Umbilical cord (tissue), 2 donors: ENCODE data around the gene PPM1J. TPM values are rescaled to one million over a fixed set of nuclear protein-coding genes. Genes with fewer than 3 reads are reported as not detected.

Experiments used
- DNase-seq: peaks from one replicate; pipeline ENCODE4 v3.0.0-alpha.2; 2015; ENCODE audit warnings: low spot score
- total RNA-seq: library from RNA; depleted of rRNA; stranded (reverse); fragments of >200 nt; gene quantifications from one replicate; pipeline ENCODE4 v1.2.3, GENCODE V29; 2014; ENCODE audit warnings: low replicate concordance; ENCODE audit not compliant: insufficient read depth

PPM1J gene
- total RNA-seq, 1 donor from 2014 or later = not detected

GRCh38 chr1:112704934-112705627 lies 10.1 kb downstream of the PPM1J start:
- DNase-seq = peak; percentile 98

- no peak for DNase-seq
Observed at GRCh38 chr1:112704391-112704933, 10.7 kb downstream of the PPM1J start.

GRCh38 chr1:112703706-112704105 lies 11.4 kb downstream of the PPM1J start:
- no peak for DNase-seq

- no peak for DNase-seq
Observed at GRCh38 chr1:112702420-112703261, 12.5 kb downstream of the PPM1J start.

GRCh38 chr1:112702067-112702395 lies 13.1 kb downstream of the PPM1J start:
- no peak for DNase-seq

- DNase-seq = no peak
Observed at GRCh38 chr1:112701227-112702066, 13.7 kb downstream of the PPM1J start.

GRCh38 chr1:112700290-112701226 lies 14.6 kb downstream of the PPM1J start:
- peak; percentile 97 for DNase-seq

- DNase-seq = no peak
Observed at GRCh38 chr1:112699425-112700144, 15.5 kb downstream of the PPM1J start.

- peak; percentile 45 for DNase-seq
Observed at GRCh38 chr1:112698366-112699310, 16.5 kb downstream of the PPM1J start.

GRCh38 chr1:112697781-112698201 lies 17.3 kb downstream of the PPM1J start:
- DNase-seq = no peak

- DNase-seq = no peak
Observed at GRCh38 chr1:112696578-112697314, 18.4 kb downstream of the PPM1J start.

GRCh38 chr1:112695276-112695675 lies 19.9 kb downstream of the PPM1J start:
- no peak for DNase-seq

- DNase-seq = no peak
Observed at GRCh38 chr1:112694363-112694929, 20.7 kb downstream of the PPM1J start.

GRCh38 chr1:112693821-112694220 lies 21.3 kb downstream of the PPM1J start:
- no peak for DNase-seq

GRCh38 chr1:112692681-112693080 lies 22.5 kb downstream of the PPM1J start:
- no peak for DNase-seq

GRCh38 chr1:112689842-112690237 lies 25.3 kb downstream of the PPM1J start:
- no peak for DNase-seq

GRCh38 chr1:112689196-112689841 lies 25.8 kb downstream of the PPM1J start:
- DNase-seq = no peak
